GM15510 (cell line): ENCODE data around the gene ALAS1.

Experiments used
- POLR2A ChIP-seq: IDR thresholded peaks from 3 replicates; pipeline ENCODE4 v1.6.1; 2011; ENCODE audit warnings: borderline replicate concordance; ENCODE audit not compliant: insufficient read length; ENCODE audit errors: extremely low read depth

Gene ALAS1

GRCh38 chr3:52230889-52231499 lies 33.0 kb downstream of the ALAS1 start:
- TF ChIP-seq POLR2A: no peak

GRCh38 chr3:52231502-52232278 lies 33.7 kb downstream of the ALAS1 start:
- TF ChIP-seq POLR2A: no peak

GRCh38 chr3:52232279-52233107 lies 34.5 kb downstream of the ALAS1 start:
- TF ChIP-seq POLR2A: no peak

- no peak for TF ChIP-seq POLR2A
These were observed 35.2 kb downstream of the ALAS1 start for GRCh38 chr3:52233108-52233591.

GRCh38 chr3:52233968-52234367 lies 36.0 kb downstream of the ALAS1 start:
- TF ChIP-seq POLR2A: no peak

- TF ChIP-seq POLR2A: no peak
These were observed 36.8 kb downstream of the ALAS1 start for GRCh38 chr3:52234516-52235447.

GRCh38 chr3:52236424-52236886 lies 38.5 kb downstream of the ALAS1 start:
- TF ChIP-seq POLR2A: no peak

- no peak for TF ChIP-seq POLR2A
These were observed 39.2 kb downstream of the ALAS1 start for GRCh38 chr3:52237006-52237656.

GRCh38 chr3:52237657-52238172 lies 39.8 kb downstream of the ALAS1 start:
- TF ChIP-seq POLR2A: no peak

GRCh38 chr3:52238193-52238760 lies 40.3 kb downstream of the ALAS1 start:
- no peak for TF ChIP-seq POLR2A

- peak; percentile 96 for TF ChIP-seq POLR2A
These were observed 41.1 kb downstream of the ALAS1 start, which contains the start of gene TWF2 for GRCh38 chr3:52238761-52239701. Gene TWF2, minus strand, starts transcription at chr3:52239158. Its CDS starts 142 bp downstream, at chr3:52239016.
